HG02610 (cell line): ENCODE measurements around the gene CD244.

Experiments used
- ATAC-seq: cut with Tn5 transposase; IDR thresholded peaks from one replicate; pipeline ENCODE4 v1.9.1; 2021; ENCODE audit warnings: mild to moderate bottlenecking, moderate library complexity; ENCODE audit not compliant: unreplicated experiment

The CD244 gene

DNA sequence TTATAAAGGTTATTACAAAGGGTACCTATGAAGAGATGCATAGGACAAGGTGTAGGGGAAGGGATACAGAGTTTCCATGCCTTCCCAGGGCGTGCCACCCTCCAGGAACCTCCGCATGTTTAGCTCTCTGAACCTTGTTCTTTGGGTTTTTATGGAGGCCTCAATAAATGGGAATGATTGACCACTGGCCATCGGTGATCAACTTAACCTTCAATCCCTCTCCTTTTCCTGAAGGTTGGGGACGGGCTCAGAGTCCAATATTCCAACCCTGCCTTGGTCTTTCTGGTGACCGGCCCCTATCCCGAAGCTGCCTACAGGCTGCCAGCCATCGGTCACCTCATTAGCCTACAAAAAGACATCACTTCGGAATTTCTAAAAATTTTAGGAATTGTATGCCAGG is 11.7 kb downstream of the CD244 start:
- no peak for ATAC-seq

DNA sequence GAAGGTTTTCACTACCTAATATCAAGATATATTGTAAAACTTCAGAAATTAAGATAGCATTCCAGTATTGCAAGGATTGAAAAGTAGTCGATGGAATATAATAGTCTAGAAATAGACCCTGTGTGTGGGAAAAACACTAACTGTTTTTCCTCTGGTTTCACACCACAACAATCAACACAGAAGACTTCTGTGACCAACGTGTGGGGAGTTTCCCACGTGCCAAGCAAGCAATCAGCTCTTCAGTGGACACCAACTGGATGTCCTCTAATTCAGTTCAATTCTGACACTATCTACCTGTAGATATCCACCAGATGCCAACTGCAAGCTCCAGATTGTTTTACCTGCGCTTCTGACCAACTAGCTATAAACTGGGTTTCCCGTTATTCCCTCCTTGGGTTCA is 12.1 kb downstream of the CD244 start:
- no peak for ATAC-seq

DNA sequence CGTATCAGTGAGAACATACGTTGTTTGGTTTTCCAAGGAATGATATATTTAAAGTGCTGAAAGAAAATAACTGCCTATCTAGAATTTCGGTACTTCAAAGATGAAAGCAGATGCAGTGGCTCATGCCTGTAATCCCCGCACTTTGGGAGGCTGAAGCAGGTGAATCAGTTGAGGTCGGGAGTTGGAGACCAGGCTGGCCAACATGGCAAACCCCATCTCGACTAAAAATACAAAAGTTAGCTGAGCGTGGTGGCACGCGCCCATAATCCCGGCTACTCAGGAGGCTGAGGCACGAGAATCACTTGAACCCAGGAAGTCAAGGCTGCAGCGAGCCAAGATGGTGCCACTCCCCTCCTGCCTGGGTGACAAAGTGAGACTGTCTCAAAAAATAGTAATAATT is 16.4 kb downstream of the CD244 start:
- no peak for ATAC-seq

DNA sequence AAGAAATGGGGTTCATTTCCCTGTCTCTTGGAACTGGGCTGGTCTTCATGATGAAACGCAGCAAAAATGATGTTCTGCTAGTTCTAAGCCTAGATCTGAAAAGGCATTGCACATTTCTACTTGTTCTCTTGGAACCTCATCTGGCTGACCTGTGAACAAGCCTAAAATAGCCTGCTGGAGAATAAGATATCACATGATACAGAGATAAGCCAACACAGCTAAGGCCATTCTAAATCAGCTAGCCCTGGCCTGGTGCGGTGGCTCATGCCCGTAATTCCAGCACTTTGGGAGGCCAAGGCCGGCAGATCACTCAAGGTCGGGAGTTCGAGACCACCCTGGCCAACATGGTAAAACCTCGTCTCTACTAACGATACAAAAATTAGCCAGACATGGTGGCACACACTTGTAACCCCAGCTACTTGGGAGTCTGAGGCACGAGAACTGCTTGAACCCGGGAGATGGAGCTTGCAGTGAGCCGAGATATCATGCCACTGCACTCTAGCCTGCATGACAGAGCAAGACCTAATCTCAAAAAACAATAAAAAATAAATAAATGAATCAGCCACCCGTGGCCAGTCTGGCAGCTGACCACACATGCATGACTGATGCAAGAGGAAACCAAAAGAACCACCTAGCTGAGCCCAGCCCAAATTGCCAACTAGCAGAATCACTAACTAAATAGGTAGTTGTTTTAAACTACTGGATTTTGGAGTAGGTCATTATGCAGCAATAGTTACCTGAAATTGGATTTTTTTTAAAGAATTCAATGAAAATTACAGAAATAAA is 18.0 kb downstream of the CD244 start:
- no peak for ATAC-seq

DNA sequence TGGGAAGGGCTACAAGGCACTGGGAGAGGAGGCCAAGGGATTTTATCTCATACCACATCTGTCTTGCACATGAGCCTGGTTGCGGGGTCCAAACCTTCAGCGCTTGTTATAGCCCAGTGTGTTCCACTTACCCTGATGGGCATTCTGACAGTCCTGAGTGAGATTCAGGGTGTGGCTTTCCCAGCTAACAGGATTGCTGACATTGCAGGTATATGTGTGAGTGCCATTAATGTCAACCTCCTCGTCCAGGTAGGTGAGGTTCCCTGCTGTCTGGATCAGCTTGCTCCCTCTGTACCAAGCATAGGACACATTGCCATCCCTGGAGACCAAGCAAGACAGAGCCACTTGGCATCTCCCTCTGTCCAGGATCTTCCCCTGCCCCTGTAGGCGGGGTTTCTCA is 21.6 kb downstream of the CD244 start:
- no peak for ATAC-seq

- ATAC-seq = no peak
These were observed 22.9 kb downstream of the CD244 start for GRCh38 chr1:160839746-160840145.

GRCh38 chr1:160838888-160839287 is 23.8 kb downstream of the CD244 start:
- peak; percentile 27 for ATAC-seq

- peak; percentile 77 for ATAC-seq
These were observed 25.0 kb downstream of the CD244 start for GRCh38 chr1:160837558-160838205.

DNA sequence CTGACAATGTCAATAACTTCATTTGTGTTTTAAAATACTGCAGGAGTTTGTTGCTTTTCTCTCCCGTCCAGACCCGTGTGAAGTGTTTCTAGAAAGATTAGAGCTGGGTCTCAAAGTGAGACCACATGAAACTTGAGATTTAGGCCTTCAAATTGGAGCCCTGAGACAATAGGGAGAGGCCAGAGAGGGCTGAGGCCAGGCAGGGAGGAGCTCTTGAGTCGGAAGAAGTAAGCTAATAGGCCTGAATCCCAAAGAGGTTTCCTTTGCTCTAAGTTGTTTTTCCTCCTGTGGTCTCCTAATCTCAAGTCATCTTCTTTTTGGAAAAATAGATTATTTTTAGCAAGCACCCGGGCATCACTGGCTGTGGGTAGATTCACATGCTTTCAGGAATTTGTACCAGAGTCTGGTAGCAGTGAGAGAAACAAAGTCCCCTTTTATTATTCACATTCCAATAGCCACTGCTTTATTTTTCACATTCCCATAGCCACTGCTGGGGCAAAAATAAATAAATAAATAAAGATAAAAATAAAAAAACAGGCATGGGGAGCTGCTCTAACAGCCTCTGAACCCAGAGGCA is 25.6 kb downstream of the CD244 start:
- no peak for ATAC-seq

DNA sequence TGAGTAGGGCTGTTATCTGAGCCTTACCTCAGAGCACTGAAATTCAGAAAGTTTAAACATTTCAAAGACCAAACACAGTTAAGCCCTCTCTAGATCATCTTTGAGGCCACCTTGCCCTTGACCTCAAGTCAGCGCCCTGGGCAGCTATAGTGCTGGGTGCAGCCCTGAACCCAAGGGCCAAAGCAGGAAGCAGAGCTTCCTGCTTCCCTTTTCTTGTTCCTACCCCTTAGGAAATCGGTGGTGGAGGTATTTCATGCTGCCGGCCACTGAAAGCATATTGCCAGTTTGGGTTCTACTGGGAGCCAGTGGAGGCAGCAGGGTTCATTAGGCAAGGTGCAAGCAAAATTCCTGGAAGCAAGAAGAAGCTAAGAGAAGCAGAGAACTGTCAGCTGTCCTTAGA is 26.1 kb downstream of the CD244 start:
- ATAC-seq = no peak

DNA sequence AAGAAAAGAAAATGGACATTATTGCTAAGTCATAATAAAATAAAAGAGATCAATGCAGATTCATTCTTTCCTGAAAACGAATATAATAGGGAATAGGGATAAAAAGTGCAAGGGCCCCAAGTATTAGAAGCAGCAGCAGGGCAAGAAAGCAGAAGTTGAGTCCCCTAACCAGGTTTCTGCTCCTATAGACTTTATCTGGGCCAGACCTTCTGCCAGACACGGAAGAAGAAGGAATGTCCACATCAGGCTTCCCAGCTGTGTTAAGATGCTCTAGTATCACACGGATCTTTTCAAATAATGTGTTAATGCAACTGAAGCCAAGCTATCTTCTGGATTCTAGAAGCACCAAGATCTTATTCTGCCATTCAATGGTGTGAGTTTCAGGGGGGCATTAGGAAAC is 26.9 kb downstream of the CD244 start:
- ATAC-seq = no peak

- ATAC-seq = no peak
These were observed 27.6 kb downstream of the CD244 start for GRCh38 chr1:160834945-160835565.

DNA sequence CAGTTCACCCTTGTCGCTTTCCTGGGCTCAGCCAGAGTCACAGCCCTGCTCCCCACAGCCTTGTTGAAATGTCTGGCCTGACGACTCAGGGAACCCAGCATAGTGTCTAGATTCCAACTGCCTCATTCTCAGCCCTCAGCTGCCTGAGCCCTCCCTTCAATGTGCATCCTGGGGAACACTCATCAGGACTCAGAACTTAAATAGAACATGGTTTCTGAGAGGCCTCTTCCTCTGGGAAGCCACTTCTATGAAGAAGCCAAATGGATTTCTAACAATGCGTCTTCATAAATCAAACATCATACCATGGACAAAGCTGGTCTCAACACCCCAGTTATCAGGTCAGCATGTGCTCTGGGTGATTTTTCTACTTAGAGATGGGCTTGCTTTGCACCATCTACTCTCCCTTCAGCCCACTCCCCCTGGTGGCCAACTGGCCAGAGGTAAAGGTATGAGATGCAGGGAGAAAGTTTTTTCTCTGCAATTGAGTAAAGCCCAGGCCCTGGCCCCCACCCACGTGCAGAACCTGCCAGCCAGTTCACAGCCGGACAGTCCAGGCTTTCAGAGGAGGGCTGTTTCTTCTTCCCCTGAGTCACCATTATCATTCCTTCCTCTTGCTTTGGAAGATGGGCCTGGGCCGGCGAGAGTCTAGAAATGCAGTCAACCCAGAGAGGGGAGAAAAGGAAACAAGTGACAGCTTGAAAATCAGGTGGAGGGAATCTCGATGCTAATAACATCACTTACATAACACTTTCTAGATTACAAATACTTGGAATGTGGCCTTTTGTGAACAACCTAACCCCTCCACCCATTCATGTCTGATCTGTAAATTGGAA is 32.1 kb downstream of the CD244 start:
- no peak for ATAC-seq

DNA sequence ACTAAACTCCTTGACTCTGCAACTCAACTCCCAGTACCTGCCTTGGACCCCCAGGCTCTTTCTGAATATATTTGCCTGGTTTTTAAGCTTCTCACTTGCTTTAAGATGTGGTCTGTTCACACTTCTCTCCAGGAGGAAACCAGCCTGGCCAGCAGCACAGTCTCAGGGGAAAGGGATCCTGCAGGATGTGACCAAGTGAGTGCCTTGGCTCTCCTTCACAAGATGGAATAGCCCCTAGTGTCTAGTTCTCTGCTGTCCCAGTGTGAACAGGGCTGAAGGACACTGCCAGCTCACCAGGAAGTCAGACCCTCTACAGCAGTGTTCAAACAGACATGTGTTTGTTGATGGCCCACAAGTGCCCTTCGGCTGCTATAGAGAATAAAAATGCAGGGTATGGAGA is 32.9 kb downstream of the CD244 start:
- no peak for ATAC-seq

DNA sequence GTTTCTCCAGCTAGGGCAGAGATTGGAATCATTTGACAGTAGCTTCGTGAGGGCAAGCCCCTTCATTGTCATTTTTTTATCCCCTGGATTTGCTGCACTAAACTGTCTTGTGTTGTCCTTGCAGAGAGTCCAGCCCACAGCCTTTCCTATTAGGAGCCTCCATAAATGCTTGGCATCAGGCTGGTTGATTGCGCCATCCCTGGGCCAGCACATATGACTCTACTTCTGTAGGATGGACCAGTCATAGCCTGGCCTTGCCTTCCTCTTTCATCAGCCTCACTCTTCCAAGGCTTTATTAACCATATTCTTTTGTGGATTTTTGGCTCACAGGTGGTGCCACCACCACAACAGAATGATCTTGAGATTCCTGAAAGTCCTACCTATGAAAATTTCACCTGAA is 35.3 kb downstream of the CD244 start:
- ATAC-seq = no peak

GRCh38 chr1:160826546-160826945 is 36.1 kb downstream of the CD244 start:
- no peak for ATAC-seq

- ATAC-seq = no peak
These were observed 39.4 kb downstream of the CD244 start for GRCh38 chr1:160823296-160823695.

DNA sequence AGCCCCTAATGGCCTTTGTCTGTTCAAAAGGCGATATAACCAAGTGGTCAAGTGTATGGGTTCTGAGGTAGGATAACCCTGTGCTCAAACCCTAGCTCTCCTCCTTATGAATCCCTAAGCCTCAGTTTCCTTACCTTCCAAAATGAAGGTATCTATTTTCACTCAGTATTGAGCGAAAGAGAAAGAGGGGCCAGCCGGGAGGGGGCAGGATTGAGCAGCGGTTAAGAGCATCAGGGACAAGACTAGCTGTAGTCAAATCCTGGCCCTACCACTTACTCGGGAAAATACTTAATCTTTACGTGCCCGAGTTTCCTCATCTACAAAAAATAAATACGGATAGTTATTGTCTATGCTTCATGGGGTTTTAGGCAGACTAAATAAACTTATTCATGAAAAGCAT is 41.1 kb downstream of the CD244 start:
- ATAC-seq = no peak

DNA sequence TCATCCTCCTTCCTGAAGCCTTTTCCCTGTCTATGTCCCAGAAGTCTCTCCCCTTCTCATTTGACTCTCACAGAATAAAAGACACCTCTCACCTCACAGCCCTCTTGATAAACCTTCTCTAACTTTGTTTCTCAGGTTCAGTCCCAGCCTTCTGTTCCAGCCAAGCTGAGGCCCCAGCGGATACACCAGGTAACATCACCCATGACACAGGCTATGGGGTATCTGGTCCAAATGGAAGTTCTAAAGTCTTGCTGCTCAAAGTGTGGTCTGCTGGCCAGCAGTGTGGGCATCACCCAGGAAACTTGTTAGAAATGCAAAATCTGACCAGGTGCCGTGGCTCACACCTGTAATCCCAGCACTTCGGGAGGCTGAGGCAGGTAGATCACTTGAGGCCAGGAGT is 43.5 kb downstream of the CD244 start:
- no peak for ATAC-seq

- no peak for ATAC-seq
These were observed 44.3 kb downstream of the CD244 start for GRCh38 chr1:160818207-160818937.
